Skin epidermis (tissue), 12 donors: ENCODE data around the gene TTLL13.
"Not testable (repeated sequence)": the region's sequence is repeated elsewhere in the genome, so short reads cannot be mapped to it uniquely, and the experiment has no call there.

Source experiments
- H3K27ac ChIP-seq, 21 experiments: fragments of 200-600 bp; sonication (generic) in 11 of 21; one replicate each; pipeline ENCODE4 v1.5.0; 2020; ENCODE audit warnings: mild to moderate bottlenecking in 3 of 21, inconsistent platforms in 2 of 21, moderate library complexity in 2 of 21
- H3K4me3 ChIP-seq, 7 experiments: fragments of 200-600 bp; sonication (generic) in 2 of 7; one replicate each; pipeline ENCODE4 v1.5.0; 2020; ENCODE audit warnings: inconsistent platforms in 2 of 7, mild to moderate bottlenecking in 2 of 7, moderate library complexity in 1 of 7

Gene TTLL13

GRCh38 chr15:90301707-90302300, 52.4 kb downstream of the TTLL13 start:
- peak overlapping the region in 3 of 21 experiments; percentile 8 to 49 (median 32) for H3K27ac ChIP-seq
- H3K4me3 ChIP-seq: no peak overlapping the region

GRCh38 chr15:90305355-90305754, 56.0 kb downstream of the TTLL13 start:
- not testable (repeated sequence) for H3K27ac ChIP-seq, H3K4me3 ChIP-seq

GRCh38 chr15:90305932-90306331, 56.6 kb downstream of the TTLL13 start:
- Histone ChIP-seq H3K4me3 (no peak overlapping the region), H3K27ac (peak overlapping the region in 2 of 21 experiments; percentile 24 to 33)

GRCh38 chr15:90306560-90306959, 57.2 kb downstream of the TTLL13 start:
- Histone ChIP-seq H3K4me3 (no peak overlapping the region), H3K27ac (peak overlapping the region in 3 of 21 experiments; percentile 24 to 38 (median 33))

GRCh38 chr15:90307661-90308060, 58.3 kb downstream of the TTLL13 start:
- H3K27ac ChIP-seq: no peak overlapping the region
- no peak overlapping the region for H3K4me3 ChIP-seq

- Histone ChIP-seq H3K27ac (no peak overlapping the region), H3K4me3 (no peak overlapping the region)
Measured at GRCh38 chr15:90309020-90309419, 59.7 kb downstream of the TTLL13 start.
